Measurements from ENCODE around the gene FAM13B. TPM values are rescaled to one million over a fixed set of nuclear protein-coding genes. Genes with fewer than 3 reads are reported as not detected.
A peak's percentile ranks its signal among the peaks of the same experiment; 100 is the strongest.

The FAM13B gene
- total RNA-seq, 1 experiment from 2014 or later: 33.7 TPM

- TF ChIP-seq, protein P1, sequence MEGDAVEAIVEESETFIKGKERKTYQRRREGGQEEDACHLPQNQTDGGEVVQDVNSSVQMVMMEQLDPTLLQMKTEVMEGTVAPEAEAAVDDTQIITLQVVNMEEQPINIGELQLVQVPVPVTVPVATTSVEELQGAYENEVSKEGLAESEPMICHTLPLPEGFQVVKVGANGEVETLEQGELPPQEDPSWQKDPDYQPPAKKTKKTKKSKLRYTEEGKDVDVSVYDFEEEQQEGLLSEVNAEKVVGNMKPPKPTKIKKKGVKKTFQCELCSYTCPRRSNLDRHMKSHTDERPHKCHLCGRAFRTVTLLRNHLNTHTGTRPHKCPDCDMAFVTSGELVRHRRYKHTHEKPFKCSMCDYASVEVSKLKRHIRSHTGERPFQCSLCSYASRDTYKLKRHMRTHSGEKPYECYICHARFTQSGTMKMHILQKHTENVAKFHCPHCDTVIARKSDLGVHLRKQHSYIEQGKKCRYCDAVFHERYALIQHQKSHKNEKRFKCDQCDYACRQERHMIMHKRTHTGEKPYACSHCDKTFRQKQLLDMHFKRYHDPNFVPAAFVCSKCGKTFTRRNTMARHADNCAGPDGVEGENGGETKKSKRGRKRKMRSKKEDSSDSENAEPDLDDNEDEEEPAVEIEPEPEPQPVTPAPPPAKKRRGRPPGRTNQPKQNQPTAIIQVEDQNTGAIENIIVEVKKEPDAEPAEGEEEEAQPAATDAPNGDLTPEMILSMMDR (IDR thresholded peaks at IDR 0.05; ENCODE audit: unreplicated experiment): peak; percentile 20
- Mint-ChIP-seq H3K4me1 (ENCODE audit: insufficient read depth, unreplicated experiment) (no peaks in the 10 kb centered on the region), H3K9me3 (ENCODE audit: unreplicated experiment) (no peaks in the 10 kb centered on the region), H3K27me3 (ENCODE audit: insufficient read depth, unreplicated experiment) (no peaks in the 10 kb centered on the region), H3K27ac (ENCODE audit: low read depth, unreplicated experiment) (no peak overlapping the region), H3K36me3 (ENCODE audit: insufficient read depth, unreplicated experiment) (no peaks in the 10 kb centered on the region), H3K4me3 (ENCODE audit: unreplicated experiment) (no peak overlapping the region)
- BruUV-seq (replicated peaks): no TSS peak
- DNase-seq (ENCODE audit: unreplicated experiment): no peak
- CTCF ChIA-PET: interaction anchor here (0.8 kb wide), 1 partner anchor 61 kb away, joined by 3 read pairs; no protein-coding TSS in a partner anchor
- POLR2A ChIA-PET: no interaction called here
- intact Hi-C loops (cut with micrococcal nuclease): no loop called here
Observed at GRCh38 chr5:137891849-137892248, 141.0 kb downstream of the FAM13B start.

- intact Hi-C loops (cut with micrococcal nuclease): no loop called here
- CTCF ChIA-PET: interaction anchor here (0.7 to 1.2 kb wide), 3 partner anchors 60 to 187 kb away, joined by 3 to 4 read pairs (median 3); no protein-coding TSS in a partner anchor
- Mint-ChIP-seq H3K36me3 (ENCODE audit: insufficient read depth, unreplicated experiment) (no peaks in the 10 kb centered on the region), H3K27me3 (ENCODE audit: insufficient read depth, unreplicated experiment) (no peaks in the 10 kb centered on the region), H3K4me3 (ENCODE audit: unreplicated experiment) (no peak overlapping the region), H3K9me3 (ENCODE audit: unreplicated experiment) (no peaks in the 10 kb centered on the region), H3K27ac (ENCODE audit: low read depth, unreplicated experiment) (no peak overlapping the region), H3K4me1 (ENCODE audit: insufficient read depth, unreplicated experiment) (no peaks in the 10 kb centered on the region)
- TF ChIP-seq, protein P1 (IDR thresholded peaks at IDR 0.05; ENCODE audit: unreplicated experiment): no peak
- DNase-seq (ENCODE audit: unreplicated experiment): no peak
- BruUV-seq (replicated peaks): no TSS peak
- POLR2A ChIA-PET: interaction anchor here (1.2 to 2.3 kb wide), 2 partner anchors 11 to 42 kb away, joined by 3 to 6 read pairs; no protein-coding TSS in a partner anchor
Observed at GRCh38 chr5:137890845-137891244, 142.0 kb downstream of the FAM13B start.

- no peak for DNase-seq (ENCODE audit: unreplicated experiment)
- ChIA-PET POLR2A (interaction anchor here (1.0 to 2.3 kb wide), 2 partner anchors 9 kb away, joined by 3 to 6 read pairs; no protein-coding TSS in a partner anchor), CTCF (interaction anchor here (0.6 to 1.1 kb wide), 3 partner anchors 13 to 67 kb away, joined by 3 read pairs; no protein-coding TSS in a partner anchor)
- Mint-ChIP-seq H3K36me3 (ENCODE audit: insufficient read depth, unreplicated experiment) (no peaks in the 10 kb centered on the region), H3K27me3 (ENCODE audit: insufficient read depth, unreplicated experiment) (no peaks in the 10 kb centered on the region), H3K4me1 (ENCODE audit: insufficient read depth, unreplicated experiment) (no peaks in the 10 kb centered on the region), H3K27ac (ENCODE audit: low read depth, unreplicated experiment) (no peak within 1 kb of the TSS), H3K9me3 (ENCODE audit: unreplicated experiment) (no peaks in the 10 kb centered on the region), H3K4me3 (ENCODE audit: unreplicated experiment) (peak within 1 kb of the TSS; percentile 21)
- TF ChIP-seq, protein P1 (IDR thresholded peaks at IDR 0.05; ENCODE audit: unreplicated experiment): no peak
- intact Hi-C loops (cut with micrococcal nuclease): no loop called here
- BruUV-seq (replicated peaks): no TSS peak
Observed at GRCh38 chr5:137888863-137889759, 143.8 kb downstream of the FAM13B start, which contains the start of gene PKD2L2. Gene PKD2L2 (plus strand): TSS chr5:137889457. CDS start chr5:137889492, 35 bp downstream.

DNA sequence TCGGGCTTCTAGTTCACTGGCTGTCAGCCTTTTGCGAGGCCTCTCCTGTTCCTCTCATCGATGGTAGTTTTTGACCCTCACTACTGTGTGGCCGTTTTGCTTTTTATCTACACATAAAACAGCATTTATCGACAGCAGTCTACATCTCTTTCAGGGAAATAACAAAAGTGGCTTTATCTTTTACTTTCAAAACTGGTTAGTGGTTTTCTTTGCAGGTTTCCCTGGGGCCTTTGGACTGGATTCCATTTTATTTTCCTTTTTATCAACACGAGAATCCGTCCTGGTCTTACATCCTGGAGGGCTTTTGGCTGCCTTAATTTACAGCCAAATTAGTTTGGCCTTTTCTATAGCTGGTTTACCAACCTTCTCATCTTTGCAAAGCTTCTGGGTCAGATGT lies 144.4 kb downstream of the FAM13B start:
- TF ChIP-seq, protein P1 (IDR thresholded peaks at IDR 0.05; ENCODE audit: unreplicated experiment): no peak
- intact Hi-C loops (cut with micrococcal nuclease): no loop called here
- Mint-ChIP-seq H3K4me3 (ENCODE audit: unreplicated experiment) (no peak overlapping the region), H3K9me3 (ENCODE audit: unreplicated experiment) (no peaks in the 10 kb centered on the region), H3K27ac (ENCODE audit: low read depth, unreplicated experiment) (no peak overlapping the region), H3K36me3 (ENCODE audit: insufficient read depth, unreplicated experiment) (no peaks in the 10 kb centered on the region), H3K4me1 (ENCODE audit: insufficient read depth, unreplicated experiment) (peaks cover under 1% of the 10 kb centered on the region), H3K27me3 (ENCODE audit: insufficient read depth, unreplicated experiment) (no peaks in the 10 kb centered on the region)
- BruUV-seq (replicated peaks): no TSS peak
- POLR2A ChIA-PET: interaction anchor here (0.7 to 1.0 kb wide), 2 partner anchors 9 to 79 kb away, joined by 3 read pairs; no protein-coding TSS in a partner anchor
- no peak for DNase-seq (ENCODE audit: unreplicated experiment)
- CTCF ChIA-PET: interaction anchor here (0.6 to 1.1 kb wide), 3 partner anchors 12 to 110 kb away, joined by 3 read pairs; no protein-coding TSS in a partner anchor
